Aorta (tissue), 5 donors: ENCODE data around the gene SPPL2A. TPM values are rescaled to one million over a fixed set of nuclear protein-coding genes. Genes with fewer than 3 reads are reported as not detected.

Source experiments
- ATAC-seq: fragments of 200-7000 bp; cut with Tn5 transposase; one replicate; pipeline ENCODE4 v1.9.1; 2022; ENCODE audit warnings: moderate library complexity; ENCODE audit not compliant: low FRiP score
- DNase-seq, 2 donors: peaks; one replicate each; pipeline ENCODE4 v3.0.0-alpha.2; 2020
- H3K27ac ChIP-seq, 2 donors: one replicate each; pipeline ENCODE4 v1.5.1; 2013; ENCODE audit warnings: low read length in 2 of 2, mild to moderate bottlenecking in 2 of 2, moderate library complexity in 2 of 2, control low read depth in 1 of 2, inconsistent platforms in 1 of 2, low read depth in 1 of 2
- H3K27me3 ChIP-seq, 2 donors: one replicate each; pipeline ENCODE4 v1.6.1; 2013; ENCODE audit warnings: control low read depth in 1 of 2, low read length in 1 of 2, mild to moderate bottlenecking in 1 of 2, moderate library complexity in 1 of 2; ENCODE audit not compliant: insufficient read depth in 2 of 2, control insufficient read depth in 1 of 2
- H3K36me3 ChIP-seq, 2 donors: one replicate each; pipeline ENCODE4 v1.6.1; 2013; ENCODE audit warnings: control low read depth in 1 of 2, low read length in 1 of 2, mild to moderate bottlenecking in 1 of 2; ENCODE audit not compliant: insufficient read depth in 2 of 2, control insufficient read depth in 1 of 2
- H3K4me1 ChIP-seq, 2 donors: one replicate each; pipeline ENCODE4 v1.6.1; 2013; ENCODE audit warnings: low read length in 2 of 2, control low read depth in 1 of 2, mild to moderate bottlenecking in 1 of 2, moderate library complexity in 1 of 2; ENCODE audit not compliant: insufficient read depth in 2 of 2, control insufficient read depth in 1 of 2
- H3K4me3 ChIP-seq, 2 donors: one replicate each; pipeline ENCODE4 v1.5.1; 2013; ENCODE audit warnings: low read length in 2 of 2, control low read depth in 1 of 2, mild to moderate bottlenecking in 1 of 2
- H3K9me3 ChIP-seq: one replicate; pipeline ENCODE4 v1.6.1; 2013; ENCODE audit warnings: mild to moderate bottlenecking, low read length; ENCODE audit not compliant: control insufficient read depth
- WGBS, 2 donors: extraction: QIAGEN DNeasy Blood & Tissue Kit; methylation state at CpG; one replicate each; pipeline ENCODE4 v1.1.7; 2013; 5-methylcytosine and 5-hydroxymethylcytosine counted together
- intact Hi-C, 2 donors: fragments of 100-400 bp; cut with DNase I; formaldehyde crosslinking; loops; one replicate each; pipeline versions ENCODE4 v1.14.2 to v1.15.0; 2022
- polyA plus RNA-seq, 2 donors: library from polyadenylated mRNA; stranded (reverse); fragments of 200-250 nt; gene quantifications; one replicate each; pipeline ENCODE4 v1.2.3, GENCODE V29; 2013
- total RNA-seq, 2 donors: library from RNA; stranded (reverse); fragmentation: NEBNext Ultra II Directional; extraction: Animal tissue kit (Norgen Biotek cat#: 25700); gene quantifications; one replicate each; pipeline ENCODE4 v1.2.1, GENCODE V29; 2021
- donor health status: healthy with polysubstance abuse.
- donor health status: Bipolar disorder and iron deficiency.
- donor health status: DM: no; HTN: no; CAD: no.
- donor health status: DM: no; HTN: no; CAD: no.
- donor health status: DM: yes; HTN: yes; CAD: no.

Gene SPPL2A
- total and polyA plus RNA-seq, 4 donors: 13.4 to 130 (median 78.5) TPM

DNA sequence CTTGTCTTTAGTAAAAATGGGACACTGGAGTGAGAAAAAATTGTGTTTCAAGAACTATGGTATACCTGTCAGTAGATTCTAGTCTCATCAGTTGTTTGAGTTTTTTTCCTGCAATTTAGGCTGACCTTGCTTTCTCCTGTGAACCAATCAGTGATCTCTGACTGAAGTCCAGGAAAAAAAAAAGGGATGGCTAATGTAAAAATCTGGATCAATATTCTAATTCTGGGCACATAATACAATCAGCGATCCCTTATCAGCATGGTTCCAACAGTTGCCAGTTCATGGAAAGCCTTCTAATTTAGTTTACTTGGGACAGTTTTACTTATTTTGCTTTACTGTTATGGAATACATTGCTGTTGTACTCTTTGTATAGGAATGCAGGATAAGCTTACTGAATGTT is 95.9 kb downstream of the SPPL2A start:
- no peak overlapping the region for H3K4me3 ChIP-seq

DNA sequence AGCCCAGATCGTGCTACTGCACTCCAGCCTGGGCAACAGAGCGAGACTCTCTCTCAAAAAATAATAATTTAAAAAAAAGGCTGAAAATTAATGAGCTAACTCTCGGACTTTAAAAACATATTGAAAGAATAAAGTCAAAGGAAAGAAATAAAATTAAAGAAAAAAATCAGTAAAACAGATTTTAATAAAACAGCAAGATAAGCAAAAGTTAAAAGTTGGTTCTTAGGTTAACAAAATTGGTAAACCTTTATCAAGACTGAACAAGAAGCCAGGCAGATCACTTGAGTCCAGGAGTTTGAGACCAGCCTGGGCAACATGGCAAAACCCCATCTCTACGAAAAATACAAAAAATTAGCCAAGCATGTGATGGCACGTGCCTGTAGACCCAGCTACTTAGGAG is 99.6 kb downstream of the SPPL2A start:
- Histone ChIP-seq H3K4me3 (no peak overlapping the region), H3K36me3 (no peaks in the 10 kb centered on the region), H3K9me3 (no peaks in the 10 kb centered on the region), H3K27ac (no peak overlapping the region), H3K27me3 (no peaks in the 10 kb centered on the region), H3K4me1 (no peaks in the 10 kb centered on the region)
- ATAC-seq: no peak
- intact Hi-C loops: no loop called here
- WGBS, 2 donors: 80 to 81% methylated on average over 5 of the region's 5 CpGs
- no peak for DNase-seq

More for the DNA sequence above, 95.9 kb downstream of the SPPL2A start:
- ATAC-seq (no peak), DNase-seq (no peak)
- Histone ChIP-seq H3K9me3 (no peaks in the 10 kb centered on the region), H3K36me3 (no peaks in the 10 kb centered on the region), H3K27ac (no peak overlapping the region), H3K4me1 (no peaks in the 10 kb centered on the region), H3K27me3 (no peaks in the 10 kb centered on the region)
- intact Hi-C loops: loop anchor here in 1 of 2 donors (5.0 kb wide), 1 partner anchor 208 kb away; no protein-coding TSS in a partner anchor
- WGBS, 2 donors: 75 to 76% methylated on average over 1 of the region's 1 CpG

DNA sequence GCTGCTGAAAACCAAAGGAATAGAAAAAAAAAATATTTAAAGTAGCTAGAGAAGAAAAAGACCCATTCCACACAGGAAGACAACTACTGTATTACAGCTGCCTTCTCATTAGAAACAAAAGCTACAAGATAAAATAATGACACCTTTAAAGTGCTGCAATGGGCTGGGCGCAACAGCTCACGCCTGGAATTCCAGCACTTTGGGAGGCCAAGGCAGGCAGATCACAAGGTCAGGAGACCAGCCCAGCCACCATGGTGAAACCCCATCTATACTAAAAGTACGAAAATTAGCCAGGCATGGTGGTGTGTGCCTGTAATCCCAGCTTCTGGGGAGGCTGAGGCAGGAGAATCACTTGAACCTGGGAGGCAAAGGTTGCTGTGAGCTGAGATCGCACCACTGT is 110.0 kb downstream of the SPPL2A start:
- Histone ChIP-seq H3K27ac (no peak overlapping the region), H3K4me3 (no peak overlapping the region), H3K27me3 (no peaks in the 10 kb centered on the region), H3K4me1 (no peaks in the 10 kb centered on the region), H3K9me3 (no peaks in the 10 kb centered on the region), H3K36me3 (peaks cover 3% of the 10 kb centered on the region in 2 donors)
- intact Hi-C loops: no loop called here
- DNase-seq (no peak), ATAC-seq (no peak)
- WGBS, 2 donors: 92 to 94% methylated on average over 4 of the region's 4 CpGs

DNA sequence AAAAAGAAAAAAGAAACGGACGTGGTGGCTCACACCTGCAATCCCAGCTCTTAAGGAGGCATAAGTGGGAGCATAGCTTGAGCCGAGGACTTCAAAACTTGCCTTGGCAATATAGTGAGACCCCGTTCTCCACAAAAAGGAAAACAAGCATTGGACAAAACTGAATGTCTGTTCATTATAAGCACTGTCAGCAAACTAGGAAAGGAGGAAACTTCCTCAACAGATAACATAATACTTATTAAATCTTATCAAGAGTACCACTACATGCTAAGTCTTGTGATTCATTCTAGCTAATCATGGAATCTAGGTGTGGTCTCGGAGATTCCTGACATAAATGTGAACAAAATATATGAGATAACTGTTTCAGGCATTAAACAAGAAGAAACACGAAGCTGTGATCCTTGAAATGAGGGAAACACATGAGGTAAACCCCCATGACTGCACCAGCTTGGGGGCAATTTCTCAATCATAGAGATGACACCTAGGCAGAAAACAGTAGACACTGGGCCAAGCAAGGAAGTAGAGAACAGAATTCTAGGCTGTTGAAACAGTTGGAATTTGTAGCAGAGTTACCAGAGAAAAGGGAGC is 112.3 kb downstream of the SPPL2A start:
- DNase-seq (no peak), ATAC-seq (no peak)
- no peaks in the 10 kb centered on the region for H3K27me3 ChIP-seq
- no peak overlapping the region for H3K27ac ChIP-seq
- peaks cover 3% of the 10 kb centered on the region in 2 donors for H3K36me3 ChIP-seq
- 89% methylated on average over 6 of the region's 6 CpGs for WGBS, 2 donors
- H3K9me3 ChIP-seq: no peaks in the 10 kb centered on the region
- no peaks in the 10 kb centered on the region for H3K4me1 ChIP-seq
- no peak overlapping the region for H3K4me3 ChIP-seq
- intact Hi-C loops: no loop called here

DNA sequence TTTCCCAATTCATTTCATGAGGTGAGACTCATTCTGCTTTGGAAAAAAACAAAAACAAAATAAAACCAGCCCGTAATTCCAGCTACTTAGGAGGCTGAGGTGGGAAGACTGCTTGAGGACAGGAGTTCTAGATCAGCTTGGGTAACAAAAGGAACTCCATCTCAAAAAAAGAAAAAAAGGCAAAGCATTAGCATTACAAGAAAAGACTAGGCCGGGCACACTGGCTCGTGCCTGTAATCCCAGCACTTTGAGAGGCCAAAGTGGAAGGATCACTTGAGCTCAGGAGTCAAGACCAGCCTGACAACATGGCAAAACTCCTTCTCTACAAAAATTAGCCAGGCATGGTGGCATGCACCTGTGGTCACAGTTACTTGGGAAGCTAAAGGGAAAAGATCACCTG is 112.8 kb downstream of the SPPL2A start:
- ATAC-seq (no peak), DNase-seq (no peak)
- Histone ChIP-seq H3K27me3 (no peaks in the 10 kb centered on the region), H3K4me1 (no peaks in the 10 kb centered on the region), H3K36me3 (peaks cover 3% of the 10 kb centered on the region in 2 donors), H3K27ac (no peak overlapping the region), H3K4me3 (no peak overlapping the region), H3K9me3 (no peaks in the 10 kb centered on the region)
- 77 to 89% methylated on average over 3 of the region's 3 CpGs for WGBS, 2 donors
- intact Hi-C loops: no loop called here

Other genes with a start within 250 kb of the SPPL2A start
- gene USP50, start 219.0 kb downstream of the SPPL2A start, total RNA-seq: 1 to 10 TPM in 1 of 2 donors, under 1 TPM in 1; 0.81 to 1.1 TPM
- not detected for gene USP50, start 219.0 kb downstream of the SPPL2A start, polyA plus RNA-seq
- gene TRPM7, start 78.9 kb downstream of the SPPL2A start, total RNA-seq: 10 to 100 TPM; 41.0 to 57.1 TPM
- 10 to 100 TPM; 11.4 to 20.5 TPM for gene TRPM7, start 78.9 kb downstream of the SPPL2A start, polyA plus RNA-seq
- 10 to 100 TPM; 10.4 to 12.6 TPM for gene AP4E1, start 143.0 kb upstream of the SPPL2A start, total RNA-seq
- gene AP4E1, start 143.0 kb upstream of the SPPL2A start, polyA plus RNA-seq: 1 to 10 TPM; 2.3 to 4.1 TPM